Stimulated activated naive CD8-positive, alpha-beta T cell treated with anti-CD3 and anti-CD28 coated beads, Interleukin-15, Interleukin-2, amounts not matched to agents 100 ng/mL and 50 ng/mL, for 24 hours (primary cell): ENCODE data around the gene NECTIN1.

ENCODE experiments used
- H3K27ac Mint-ChIP-seq: one replicate; pipeline ENCODE4 v1.8.0; 2021; ENCODE audit warnings: mild to moderate bottlenecking, mixed read lengths
- H3K27me3 Mint-ChIP-seq: one replicate; pipeline ENCODE4 v1.8.0; 2021; ENCODE audit warnings: mixed read lengths
- H3K36me3 Mint-ChIP-seq: one replicate; pipeline ENCODE4 v1.8.0; 2021; ENCODE audit warnings: low read depth, mixed read lengths
- H3K4me1 Mint-ChIP-seq: one replicate; pipeline ENCODE4 v1.8.0; 2021; ENCODE audit warnings: low read depth, mixed read lengths
- H3K4me3 Mint-ChIP-seq: one replicate; pipeline ENCODE4 v1.8.0; 2021; ENCODE audit warnings: mild to moderate bottlenecking, mixed read lengths
- H3K9me3 Mint-ChIP-seq: one replicate; pipeline ENCODE4 v1.8.0; 2021; ENCODE audit warnings: mixed read lengths

NECTIN1 gene

DNA sequence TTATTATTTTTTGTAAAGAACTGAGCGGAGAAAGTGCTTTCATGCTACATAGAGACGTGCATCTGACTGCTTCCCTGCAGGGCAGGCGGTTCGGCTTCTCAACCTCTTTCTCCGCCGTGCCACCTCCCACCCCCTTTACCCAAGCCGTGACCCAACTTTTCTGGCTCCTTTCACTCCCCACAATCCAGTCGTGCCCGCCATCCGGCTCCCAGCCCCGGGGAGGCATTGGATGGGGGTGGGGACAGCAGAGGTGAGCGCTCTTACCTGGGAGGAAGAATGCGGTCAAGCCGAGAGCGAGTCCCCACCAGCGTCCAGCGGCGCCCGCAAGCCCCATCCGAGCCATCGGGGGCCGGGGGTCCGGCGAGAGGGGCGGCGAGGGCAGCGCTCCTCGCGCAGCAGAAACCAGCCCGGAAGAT, 781 bp downstream of the NECTIN1 start:
- peak overlapping the region; percentile 82 for H3K4me3 Mint-ChIP-seq
- no peaks in the 10 kb centered on the region for H3K36me3 Mint-ChIP-seq
- peaks cover 28% of the 10 kb centered on the region for H3K27me3 Mint-ChIP-seq
- H3K4me1 Mint-ChIP-seq: peaks cover 18% of the 10 kb centered on the region
- H3K27ac Mint-ChIP-seq: peak overlapping the region; percentile 67
- H3K9me3 Mint-ChIP-seq: no peaks in the 10 kb centered on the region

DNA sequence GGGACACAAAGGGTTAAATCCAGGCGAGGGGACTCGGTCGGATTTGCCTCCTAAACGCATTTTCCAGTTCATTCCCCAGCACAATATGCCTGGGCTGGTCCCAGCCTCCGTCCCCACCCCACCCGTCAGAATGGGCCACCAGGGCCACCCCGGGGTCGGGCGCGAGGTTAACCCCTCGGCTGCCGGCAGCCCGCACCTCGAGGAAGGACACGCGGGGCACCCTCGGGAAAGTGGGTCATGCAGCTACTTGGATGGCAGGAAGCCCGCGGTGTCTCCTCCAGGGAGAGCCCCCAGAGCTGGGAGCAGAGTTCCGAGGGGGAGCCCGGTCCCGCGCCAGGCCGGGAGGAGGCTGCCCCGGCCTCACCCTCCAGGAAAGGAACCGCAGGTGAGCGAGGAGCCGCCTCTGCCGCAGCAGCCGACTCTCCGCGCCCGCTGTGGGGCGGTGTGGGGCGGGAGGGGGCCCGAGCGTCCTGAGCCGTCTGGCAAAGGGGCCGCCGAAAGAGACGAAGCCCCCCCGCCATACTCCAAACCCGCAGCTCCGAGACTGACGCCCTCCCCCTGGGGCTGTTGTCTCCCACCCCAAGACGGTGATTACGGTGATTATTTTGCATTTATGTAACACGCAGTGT, 1.4 kb downstream of the NECTIN1 start:
- H3K4me3 Mint-ChIP-seq: peak overlapping the region; percentile 82
- peaks cover 28% of the 10 kb centered on the region for H3K27me3 Mint-ChIP-seq
- no peak overlapping the region for H3K27ac Mint-ChIP-seq
- H3K9me3 Mint-ChIP-seq: no peaks in the 10 kb centered on the region
- no peaks in the 10 kb centered on the region for H3K36me3 Mint-ChIP-seq
- H3K4me1 Mint-ChIP-seq: peaks cover 18% of the 10 kb centered on the region

DNA sequence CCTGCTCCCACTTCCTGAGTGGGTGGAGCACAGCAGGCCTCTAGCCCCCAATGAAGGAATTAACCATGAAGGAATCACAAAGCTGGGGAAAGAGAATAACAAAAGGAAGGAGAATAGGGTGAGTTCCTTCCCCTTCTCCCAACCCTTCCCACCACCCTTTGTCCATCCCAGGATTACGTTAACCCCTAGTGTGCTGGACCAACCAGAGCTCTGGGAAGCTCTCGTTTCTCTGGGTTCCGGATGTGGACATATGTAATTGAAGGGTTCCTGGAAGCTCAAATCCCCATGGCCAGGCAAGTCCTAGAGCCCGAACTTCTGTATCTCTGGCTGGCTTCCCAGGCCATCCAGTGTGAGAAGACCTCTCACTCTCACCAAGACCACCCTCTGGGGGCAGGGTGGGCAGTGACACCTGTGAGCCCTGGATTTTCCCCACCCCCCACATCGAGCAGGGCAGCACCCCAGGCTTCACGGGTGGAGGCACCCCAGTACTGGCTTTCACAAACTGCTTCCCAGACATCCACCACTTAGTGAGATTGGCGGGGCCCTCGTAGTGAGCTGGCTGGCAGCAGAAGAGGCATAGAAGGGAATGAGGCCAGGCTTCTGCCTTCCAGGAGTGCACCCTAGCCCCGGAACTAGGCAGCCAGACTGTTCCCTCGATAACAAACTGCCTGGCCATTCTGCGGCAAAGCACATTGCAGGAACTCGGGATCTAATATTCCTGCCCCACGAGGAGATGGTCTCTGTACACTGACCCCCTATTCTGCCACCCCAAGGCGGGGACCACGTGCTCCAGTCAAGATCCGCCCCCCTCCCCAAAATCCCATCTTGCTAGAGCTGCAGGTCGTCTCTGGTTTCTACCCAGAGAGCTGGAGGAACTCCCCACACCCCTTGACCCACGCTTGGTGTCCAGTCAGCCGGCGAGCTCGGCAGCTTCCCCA, 2.1 kb downstream of the NECTIN1 start:
- Mint-ChIP-seq H3K4me3 (no peak overlapping the region), H3K27ac (no peak overlapping the region), H3K4me1 (peaks cover 18% of the 10 kb centered on the region), H3K9me3 (no peaks in the 10 kb centered on the region), H3K36me3 (no peaks in the 10 kb centered on the region), H3K27me3 (peaks cover 28% of the 10 kb centered on the region)

DNA sequence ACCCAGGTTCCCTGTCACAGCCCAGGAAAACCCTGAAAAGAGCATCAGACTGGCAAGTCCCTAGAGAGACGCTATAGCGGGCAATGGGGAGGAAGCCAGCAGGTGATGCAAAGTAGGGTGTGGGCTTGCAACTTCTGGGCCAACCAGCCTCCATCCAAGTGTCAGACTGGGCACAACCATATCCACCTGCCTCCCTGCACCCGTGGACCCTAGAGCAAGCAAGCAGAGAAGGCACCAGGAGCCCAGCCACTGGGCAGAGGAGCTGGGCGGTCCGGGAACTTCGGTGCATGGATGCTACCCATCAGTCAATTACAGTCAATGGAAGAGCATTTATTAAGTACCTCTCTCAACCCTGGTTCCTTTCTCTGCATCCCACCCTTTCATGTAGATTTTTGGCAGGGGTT, 2.8 kb downstream of the NECTIN1 start:
- H3K4me3 Mint-ChIP-seq: no peak overlapping the region
- no peaks in the 10 kb centered on the region for H3K36me3 Mint-ChIP-seq
- H3K27me3 Mint-ChIP-seq: peaks cover 23% of the 10 kb centered on the region
- no peak overlapping the region for H3K27ac Mint-ChIP-seq
- H3K9me3 Mint-ChIP-seq: no peaks in the 10 kb centered on the region
- peaks cover 18% of the 10 kb centered on the region for H3K4me1 Mint-ChIP-seq

DNA sequence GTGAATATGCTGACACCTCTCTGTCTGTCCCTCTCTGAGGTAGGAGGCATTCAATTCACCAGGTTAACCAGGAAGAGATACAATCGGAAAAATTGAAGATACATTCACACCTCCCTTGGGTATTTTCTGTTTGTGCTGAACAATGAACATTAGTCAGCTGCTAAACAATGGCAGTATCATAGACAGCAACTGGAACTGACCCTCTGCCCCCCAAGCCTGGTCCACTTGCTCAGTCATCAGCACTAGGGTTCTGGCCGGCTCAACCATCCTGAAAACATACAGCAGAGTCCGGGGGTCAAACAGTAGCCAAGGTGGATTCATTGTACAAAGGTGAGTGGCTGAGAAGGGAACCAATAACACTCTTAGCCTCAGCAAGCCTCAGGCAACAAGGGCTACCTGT, 4.0 kb downstream of the NECTIN1 start:
- no peak overlapping the region for H3K27ac Mint-ChIP-seq
- H3K27me3 Mint-ChIP-seq: peaks cover 13% of the 10 kb centered on the region
- H3K4me1 Mint-ChIP-seq: peaks cover 11% of the 10 kb centered on the region
- H3K4me3 Mint-ChIP-seq: no peak overlapping the region
- no peaks in the 10 kb centered on the region for H3K36me3 Mint-ChIP-seq
- H3K9me3 Mint-ChIP-seq: no peaks in the 10 kb centered on the region

DNA sequence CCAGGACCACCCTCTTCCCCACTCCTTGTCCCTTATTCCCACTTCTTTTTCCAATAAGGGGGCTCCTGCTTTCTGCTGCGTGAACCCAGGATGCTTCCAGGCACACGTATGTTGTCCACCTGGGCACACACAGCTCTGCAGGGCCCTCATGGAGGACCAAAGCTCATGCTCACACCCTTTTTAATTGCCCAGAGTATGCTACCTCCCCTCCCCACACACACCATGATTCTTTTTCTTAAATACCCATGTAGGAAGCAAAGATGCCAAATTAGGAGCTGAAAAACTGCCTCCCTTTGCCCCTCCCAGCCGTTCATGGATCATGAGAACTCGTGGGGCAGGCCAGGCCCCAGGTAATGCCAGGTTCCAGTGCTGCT, 5.1 kb downstream of the NECTIN1 start:
- Mint-ChIP-seq H3K36me3 (no peaks in the 10 kb centered on the region), H3K9me3 (no peaks in the 10 kb centered on the region), H3K4me3 (no peak overlapping the region), H3K4me1 (peaks cover 5% of the 10 kb centered on the region), H3K27ac (no peak overlapping the region), H3K27me3 (peaks cover 8% of the 10 kb centered on the region)

DNA sequence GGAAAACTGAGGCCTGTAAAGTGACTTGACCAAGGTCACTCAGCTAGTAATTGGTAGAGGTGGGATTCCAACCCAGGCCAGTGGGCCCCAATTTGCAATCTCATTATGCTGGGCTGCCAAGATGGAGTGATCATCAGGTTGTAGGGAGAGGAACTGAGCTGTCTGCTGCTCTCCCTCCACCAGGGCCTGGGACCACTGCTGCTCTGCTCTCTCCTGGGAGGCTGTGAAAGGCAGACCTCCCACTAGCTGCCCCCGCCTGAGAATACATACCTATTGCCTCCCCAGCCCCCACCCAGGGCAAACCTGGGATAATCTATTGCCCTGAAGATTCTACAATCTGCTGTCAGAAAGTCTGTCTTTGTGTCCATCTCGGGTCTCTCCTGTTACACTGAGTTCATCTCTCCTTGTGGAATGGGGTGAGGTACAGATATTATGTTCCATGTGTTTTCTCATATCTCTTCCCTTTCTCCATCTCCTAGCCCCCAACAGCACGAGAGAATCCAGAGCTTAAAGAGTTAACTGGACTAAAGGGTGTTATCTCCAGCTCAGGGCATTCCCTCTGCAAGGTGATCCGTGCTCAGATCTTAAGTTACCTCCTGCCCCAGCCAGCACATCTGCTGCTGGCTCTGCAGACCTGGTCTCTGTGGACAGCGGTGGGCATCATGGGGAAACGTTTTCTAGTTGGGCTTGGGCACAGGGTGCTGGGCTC, 5.6 kb downstream of the NECTIN1 start:
- H3K4me1 Mint-ChIP-seq: peaks cover 5% of the 10 kb centered on the region
- H3K27me3 Mint-ChIP-seq: peaks cover 8% of the 10 kb centered on the region
- H3K4me3 Mint-ChIP-seq: no peak overlapping the region
- H3K27ac Mint-ChIP-seq: no peak overlapping the region
- H3K36me3 Mint-ChIP-seq: no peaks in the 10 kb centered on the region
- no peaks in the 10 kb centered on the region for H3K9me3 Mint-ChIP-seq

DNA sequence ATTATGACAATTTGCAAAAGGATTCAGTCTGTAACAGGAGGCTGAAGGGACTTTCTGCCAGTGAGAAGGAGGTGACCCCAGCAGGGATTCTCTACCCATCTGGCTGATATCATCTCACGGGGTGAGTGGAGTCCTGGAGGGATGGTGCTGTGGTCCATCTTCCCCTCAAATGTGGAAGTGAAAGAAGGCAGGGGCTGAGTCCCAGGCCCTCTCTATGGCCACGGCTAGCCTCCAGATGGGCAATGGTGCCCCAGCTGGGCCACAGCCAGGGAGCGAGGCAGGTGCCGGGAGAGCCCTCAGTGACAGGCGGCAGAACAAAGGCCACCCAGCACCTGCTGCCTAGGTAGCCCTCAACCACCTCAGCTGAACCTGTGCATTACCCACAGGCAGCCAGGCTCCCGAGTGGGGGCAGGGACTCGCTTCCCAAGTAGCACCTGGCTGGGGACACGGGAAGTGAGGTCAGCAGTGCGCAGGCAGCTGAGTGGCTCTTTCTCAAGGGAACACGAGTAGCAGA, 6.7 kb downstream of the NECTIN1 start:
- Mint-ChIP-seq H3K9me3 (no peaks in the 10 kb centered on the region), H3K27me3 (peaks cover 4% of the 10 kb centered on the region), H3K4me3 (no peak overlapping the region), H3K27ac (no peak overlapping the region), H3K36me3 (no peaks in the 10 kb centered on the region), H3K4me1 (no peaks in the 10 kb centered on the region)

DNA sequence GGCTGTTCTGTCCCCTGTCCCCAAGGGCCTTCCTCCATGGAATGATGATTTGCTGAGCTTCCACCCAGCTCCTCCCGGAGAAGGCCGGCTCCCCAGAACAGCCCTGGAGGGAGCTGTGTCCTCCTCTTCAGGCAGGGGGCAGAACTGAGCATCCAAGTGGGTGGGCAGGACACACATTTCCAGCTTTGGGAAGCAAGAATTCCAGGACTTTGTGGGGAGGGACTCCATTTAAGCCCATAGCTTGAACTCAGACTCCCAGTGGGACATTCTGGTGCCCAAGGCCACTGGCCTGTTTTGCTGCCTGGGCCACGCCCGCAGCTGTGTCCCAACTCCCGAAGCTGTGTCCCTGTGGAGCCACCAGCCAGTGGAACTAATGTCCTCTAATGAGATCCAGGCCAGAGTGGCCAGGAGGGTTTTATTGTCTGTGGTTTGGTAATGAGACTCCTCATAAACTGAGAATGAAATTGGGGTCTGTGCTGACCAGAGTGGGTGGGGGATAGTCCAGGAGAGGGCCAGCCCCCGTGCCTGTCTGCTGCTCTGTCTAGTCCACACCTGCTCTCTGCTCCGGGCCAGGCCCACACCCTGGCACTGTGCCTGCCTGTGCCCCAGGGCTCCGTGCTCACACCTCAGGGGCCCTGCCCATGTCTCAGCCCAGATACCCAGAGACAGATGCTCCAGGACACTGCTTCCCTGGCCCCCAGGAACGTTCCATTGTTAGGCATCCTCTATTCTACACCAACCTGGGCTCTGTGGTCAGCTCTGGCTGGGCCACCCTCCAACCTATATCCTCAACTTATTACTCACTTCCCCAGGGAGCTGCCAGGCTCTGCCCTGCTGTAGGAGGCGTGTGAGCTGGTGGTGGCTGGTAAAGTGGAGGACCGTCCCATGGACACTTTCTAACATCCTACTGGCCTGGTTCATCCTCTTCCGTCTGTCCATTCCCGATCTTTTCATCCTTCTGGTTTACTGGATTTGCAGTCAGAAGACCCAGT, 7.6 kb downstream of the NECTIN1 start:
- Mint-ChIP-seq H3K4me1 (no peaks in the 10 kb centered on the region), H3K36me3 (no peaks in the 10 kb centered on the region), H3K27me3 (peaks cover 4% of the 10 kb centered on the region), H3K4me3 (no peak overlapping the region), H3K27ac (no peak overlapping the region), H3K9me3 (no peaks in the 10 kb centered on the region)

DNA sequence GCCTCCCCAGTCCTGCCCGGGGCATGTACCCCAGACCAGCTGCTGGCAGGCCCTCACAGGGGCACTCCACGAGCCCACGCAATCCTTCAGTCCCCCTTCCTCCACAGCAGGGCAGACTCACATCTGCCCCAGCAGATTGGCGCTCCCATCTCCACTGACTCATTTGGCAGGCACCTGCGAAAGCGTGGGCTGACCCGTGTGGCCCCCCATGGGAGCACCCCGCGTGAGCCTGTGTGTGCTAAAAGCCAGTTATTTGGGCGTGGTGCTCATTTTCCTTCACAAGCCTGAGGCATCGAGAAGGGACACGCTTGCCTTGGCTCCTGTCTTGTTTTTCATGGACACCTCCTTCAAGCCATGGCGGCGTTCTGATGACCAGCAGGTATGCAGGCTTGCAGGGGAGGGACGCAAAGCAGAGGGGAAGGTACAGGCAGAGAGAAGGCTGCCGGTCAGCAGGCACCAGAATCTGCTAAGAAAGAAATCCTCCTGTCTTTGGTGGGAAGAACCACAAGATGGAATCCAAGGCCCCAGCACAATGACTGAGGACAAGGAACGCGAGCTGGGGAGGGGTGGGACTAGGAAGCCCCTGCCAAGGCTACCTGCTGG, 8.6 kb downstream of the NECTIN1 start:
- Mint-ChIP-seq H3K36me3 (no peaks in the 10 kb centered on the region), H3K4me3 (no peak overlapping the region), H3K27ac (no peak overlapping the region), H3K9me3 (no peaks in the 10 kb centered on the region), H3K4me1 (no peaks in the 10 kb centered on the region), H3K27me3 (peaks cover 4% of the 10 kb centered on the region)

DNA sequence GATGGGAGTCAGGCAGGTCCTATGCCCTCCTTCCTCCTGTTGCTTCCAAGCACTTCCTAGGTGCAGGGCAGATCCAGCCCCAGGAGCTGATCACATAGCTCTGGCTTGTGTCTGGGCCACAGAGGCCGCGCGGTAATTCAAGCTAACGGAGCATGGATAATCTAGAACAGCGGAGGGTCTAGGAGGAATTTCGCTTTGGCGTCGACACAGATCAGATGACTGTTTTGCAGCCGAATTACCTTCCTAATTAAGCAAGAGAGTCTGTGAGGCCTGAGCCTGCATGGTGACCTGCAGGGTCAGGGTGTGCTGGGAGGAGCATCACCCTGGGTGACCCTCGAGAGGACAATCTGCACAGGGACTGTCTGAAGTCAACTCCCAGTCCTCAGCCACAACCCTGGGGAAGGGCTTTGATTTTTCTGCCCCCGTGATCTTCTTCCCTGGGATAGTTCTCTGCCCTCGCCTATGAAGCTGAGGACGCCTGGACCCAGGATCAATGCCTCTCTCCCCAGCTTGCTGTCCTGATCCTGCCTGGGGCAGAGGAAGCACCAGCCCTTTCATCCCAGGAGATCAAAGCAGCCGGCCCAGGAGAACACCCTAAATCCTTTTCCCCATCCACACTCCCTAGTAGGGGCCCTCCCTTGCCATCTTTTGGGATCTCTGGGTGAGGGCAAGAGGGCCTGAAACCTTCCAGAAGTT, 11.0 kb downstream of the NECTIN1 start:
- no peaks in the 10 kb centered on the region for H3K4me1 Mint-ChIP-seq
- H3K9me3 Mint-ChIP-seq: no peaks in the 10 kb centered on the region
- H3K36me3 Mint-ChIP-seq: no peaks in the 10 kb centered on the region
- no peak overlapping the region for H3K4me3 Mint-ChIP-seq
- H3K27ac Mint-ChIP-seq: no peak overlapping the region
- H3K27me3 Mint-ChIP-seq: no peaks in the 10 kb centered on the region

DNA sequence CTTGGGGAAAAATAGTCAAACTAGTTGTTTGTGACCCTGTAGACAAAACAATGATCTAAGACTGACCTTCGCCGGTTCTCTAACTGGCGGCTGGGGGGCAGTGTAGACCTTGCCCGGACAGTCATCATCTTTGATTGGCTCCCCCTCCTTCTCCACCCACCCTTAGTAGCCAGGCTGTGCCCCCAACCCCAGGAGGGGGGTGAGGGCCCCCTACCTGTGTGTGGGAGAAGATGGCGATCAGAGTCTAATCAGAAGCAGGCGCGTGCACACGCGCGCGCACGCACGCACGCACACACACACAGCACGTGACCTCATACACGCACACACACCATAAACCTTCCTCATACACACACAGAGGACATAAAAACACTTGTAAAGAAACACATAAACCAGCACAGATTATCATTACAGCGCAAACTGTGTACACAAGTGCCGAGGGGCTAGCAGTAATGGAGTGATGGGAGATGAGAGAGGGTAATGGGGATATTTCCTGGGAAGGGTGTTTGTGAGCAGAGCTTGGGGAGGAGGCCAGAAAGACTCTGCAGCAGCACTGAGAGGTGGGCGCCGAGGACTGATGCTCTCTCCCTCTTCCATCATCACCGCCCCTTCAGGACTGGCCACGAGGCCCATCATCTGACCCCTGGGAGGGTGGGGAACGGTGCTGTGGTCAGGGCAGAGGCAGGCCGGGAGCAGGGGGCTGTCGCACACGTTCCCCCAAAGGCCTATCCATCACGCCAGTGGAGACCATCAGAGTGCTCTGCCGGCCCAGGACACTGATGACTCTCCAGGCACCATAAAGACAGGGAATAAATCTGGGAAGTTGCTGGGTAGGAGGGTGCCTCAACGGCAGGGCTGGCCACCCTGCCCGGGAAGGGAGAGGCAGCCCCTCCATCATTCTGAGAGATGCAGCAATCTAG, 12.2 kb downstream of the NECTIN1 start:
- Mint-ChIP-seq H3K4me3 (no peak overlapping the region), H3K4me1 (no peaks in the 10 kb centered on the region), H3K27me3 (peaks cover under 1% of the 10 kb centered on the region), H3K9me3 (no peaks in the 10 kb centered on the region), H3K27ac (no peak overlapping the region), H3K36me3 (no peaks in the 10 kb centered on the region)
